A673 (cell line): ENCODE data around the gene ADARB2.

Experiments
- EZH2 ChIP-seq: fragments of 200-600 bp; sonication (generic); IDR thresholded peaks from 2 replicates; pipeline ENCODE4 v1.6.1; 2017; ENCODE audit warnings: borderline replicate concordance, low read depth, mild to moderate bottlenecking, mixed read lengths, antibody characterized with exemption, low read length; ENCODE audit not compliant: poor library complexity, severe bottlenecking
- TF ChIP-seq, protein P1 (sequence below): fragments of 300-800, 200-600 bp; sonication (generic); conservative IDR thresholded peaks from 2 replicates; pipeline ENCODE4 v1.5.1; 2017; ENCODE audit warnings: low read depth, mild to moderate bottlenecking, antibody characterized with exemption, low read length, moderate library complexity, mixed read lengths

DNA sequence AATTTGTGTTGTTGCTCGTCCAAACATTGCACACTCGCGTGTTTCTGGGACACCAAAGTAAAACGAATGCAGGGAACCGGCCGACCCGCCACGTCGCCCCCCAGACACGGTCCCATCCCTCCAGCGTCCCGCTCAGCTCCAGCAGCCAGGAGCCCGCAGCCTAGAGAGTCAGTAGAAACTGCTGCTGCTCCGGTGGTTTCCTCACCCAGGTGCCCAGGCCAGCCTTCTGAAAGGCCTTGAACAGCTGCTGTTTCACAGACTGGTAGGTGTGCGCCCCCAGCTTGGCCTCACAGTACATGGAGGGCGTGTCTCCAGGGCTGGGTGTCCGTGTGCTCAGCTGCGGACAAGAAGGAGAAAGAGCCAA is 554.3 kb downstream of the ADARB2 start:
- TF ChIP-seq, protein P1, sequence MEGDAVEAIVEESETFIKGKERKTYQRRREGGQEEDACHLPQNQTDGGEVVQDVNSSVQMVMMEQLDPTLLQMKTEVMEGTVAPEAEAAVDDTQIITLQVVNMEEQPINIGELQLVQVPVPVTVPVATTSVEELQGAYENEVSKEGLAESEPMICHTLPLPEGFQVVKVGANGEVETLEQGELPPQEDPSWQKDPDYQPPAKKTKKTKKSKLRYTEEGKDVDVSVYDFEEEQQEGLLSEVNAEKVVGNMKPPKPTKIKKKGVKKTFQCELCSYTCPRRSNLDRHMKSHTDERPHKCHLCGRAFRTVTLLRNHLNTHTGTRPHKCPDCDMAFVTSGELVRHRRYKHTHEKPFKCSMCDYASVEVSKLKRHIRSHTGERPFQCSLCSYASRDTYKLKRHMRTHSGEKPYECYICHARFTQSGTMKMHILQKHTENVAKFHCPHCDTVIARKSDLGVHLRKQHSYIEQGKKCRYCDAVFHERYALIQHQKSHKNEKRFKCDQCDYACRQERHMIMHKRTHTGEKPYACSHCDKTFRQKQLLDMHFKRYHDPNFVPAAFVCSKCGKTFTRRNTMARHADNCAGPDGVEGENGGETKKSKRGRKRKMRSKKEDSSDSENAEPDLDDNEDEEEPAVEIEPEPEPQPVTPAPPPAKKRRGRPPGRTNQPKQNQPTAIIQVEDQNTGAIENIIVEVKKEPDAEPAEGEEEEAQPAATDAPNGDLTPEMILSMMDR = no peak
- no peak for TF ChIP-seq EZH2
